HPDE6-E6E7 (cell line): ENCODE measurements around the gene ENPP6.

Experiments
- DNase-seq: peaks from one replicate; pipeline ENCODE4 v3.0.0; 2011; ENCODE audit warnings: missing footprints; ENCODE audit errors: extremely low spot score

Gene ENPP6

DNA sequence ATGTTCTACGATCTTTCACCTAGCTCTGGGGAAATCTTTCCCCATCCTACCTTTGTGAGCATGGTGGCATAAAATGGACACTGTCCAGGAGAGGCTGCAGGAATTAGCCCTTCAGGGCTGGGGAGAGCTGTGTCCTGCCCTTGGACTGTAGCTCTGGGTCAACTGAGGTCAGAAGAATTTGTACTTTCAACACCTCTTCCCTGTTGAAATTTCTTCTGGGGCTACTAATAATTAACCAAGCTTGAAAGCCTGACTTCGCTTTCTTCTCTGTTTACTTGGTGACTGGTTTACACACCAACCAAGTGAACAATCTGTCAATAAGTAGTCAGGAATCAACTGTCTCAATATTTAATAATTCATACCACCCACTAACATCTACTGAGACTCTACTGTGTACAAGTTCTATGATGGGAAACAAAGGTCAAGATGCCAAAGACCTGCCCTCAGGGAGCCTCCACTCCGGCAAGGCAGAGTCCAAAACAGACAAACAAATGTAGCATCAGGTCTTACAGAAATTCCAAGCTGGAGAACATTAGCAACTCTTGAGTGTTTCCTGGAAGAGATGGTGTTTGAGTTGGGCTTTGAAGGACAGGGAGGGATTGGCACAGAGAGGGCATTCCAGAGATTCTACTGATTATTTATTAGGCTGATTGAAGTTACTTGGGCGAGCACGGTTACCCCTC, 113.1 kb downstream of the ENPP6 start:
- no peak for DNase-seq

DNA sequence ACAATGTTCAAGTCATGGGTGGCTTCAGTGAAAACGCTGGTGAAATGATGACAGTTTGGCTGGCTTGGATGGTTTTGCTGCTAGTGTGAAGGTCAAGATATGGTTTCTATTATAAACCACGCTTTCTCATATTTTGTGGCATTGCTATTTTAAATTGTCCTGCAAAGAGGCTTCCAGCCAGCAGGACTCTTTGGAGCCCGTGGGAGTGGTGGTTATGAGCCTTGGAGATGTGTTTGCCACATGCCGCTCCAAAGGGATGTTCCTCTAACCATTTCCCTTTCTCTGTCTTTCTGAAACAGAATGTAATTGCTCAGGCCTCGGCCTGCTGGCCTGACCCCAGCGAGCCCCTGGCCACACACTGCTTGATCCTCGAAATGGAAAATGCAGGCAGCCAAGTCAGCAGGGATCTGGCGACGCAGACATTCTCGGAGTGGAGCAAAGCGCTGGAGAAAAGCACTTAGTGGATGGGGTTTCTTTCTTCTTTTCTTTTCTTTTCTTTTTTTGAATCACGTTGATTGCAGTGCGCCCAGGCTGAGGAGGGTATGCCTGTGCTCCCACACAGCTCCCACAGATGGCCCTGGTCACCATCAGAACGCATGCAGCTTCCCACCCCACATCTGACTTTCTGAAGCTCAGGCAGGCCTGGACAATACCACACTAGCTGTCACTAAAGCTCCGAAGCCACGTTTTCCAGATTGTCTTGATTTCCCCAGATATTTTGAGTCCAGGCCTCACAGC, 114.0 kb downstream of the ENPP6 start:
- DNase-seq: no peak

DNA sequence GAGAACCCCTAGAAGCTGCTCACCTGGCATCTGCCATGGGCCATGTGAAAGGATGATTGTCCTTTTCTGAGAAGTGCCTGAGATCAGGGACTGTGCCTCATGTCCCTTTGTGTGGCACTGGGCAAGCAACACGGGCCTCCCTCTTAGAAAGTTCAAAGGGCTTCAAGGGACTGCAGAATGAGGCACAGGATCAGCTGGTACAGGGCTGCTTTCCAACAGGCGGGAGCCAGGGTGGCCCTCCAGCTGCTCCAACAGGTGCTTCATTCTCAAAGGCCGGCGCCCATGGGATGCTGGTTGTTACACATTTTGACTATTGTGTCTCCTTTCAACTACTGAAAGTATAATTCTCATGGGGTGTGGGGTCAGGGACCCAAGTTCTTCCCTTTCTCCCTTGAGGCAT, 114.7 kb downstream of the ENPP6 start:
- no peak for DNase-seq

DNA sequence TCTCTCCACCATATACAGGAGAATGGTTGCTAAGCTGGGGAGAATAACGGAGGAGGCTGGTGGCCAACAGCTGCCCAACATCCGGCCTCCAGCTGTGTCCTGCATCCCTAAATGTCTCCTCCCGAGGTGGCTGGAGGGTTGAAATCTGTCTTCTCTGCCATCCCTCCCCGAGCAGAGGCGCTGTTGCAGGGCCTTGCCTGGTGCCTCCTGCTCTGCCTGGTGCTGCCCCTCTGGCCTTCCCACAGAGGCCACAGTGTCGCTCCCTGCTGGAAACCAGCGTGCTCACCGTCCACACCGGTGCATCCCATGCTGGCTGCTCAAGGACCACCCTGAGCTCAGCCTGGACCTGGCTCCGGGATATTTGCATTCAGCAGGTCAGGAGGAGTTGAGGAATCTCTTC, 115.2 kb downstream of the ENPP6 start:
- DNase-seq: no peak

DNA sequence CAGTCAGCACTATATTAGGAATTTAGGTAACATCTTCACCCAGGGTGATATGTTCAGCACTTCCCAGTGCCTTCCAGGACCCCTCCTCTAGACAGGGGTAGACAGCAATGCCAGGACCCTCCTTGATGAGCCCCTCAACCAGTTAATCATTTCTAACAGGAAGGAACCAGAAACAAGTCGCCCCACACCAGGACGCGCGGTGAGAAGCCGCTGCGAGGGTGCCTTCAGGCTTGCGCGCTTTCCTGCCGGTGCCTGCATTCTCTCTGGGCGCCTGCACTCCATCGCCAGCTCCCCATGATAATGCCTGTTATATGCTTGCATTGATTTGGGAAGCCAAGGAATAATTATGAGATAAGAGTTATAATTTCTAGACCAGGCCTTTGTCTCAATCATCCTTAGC, 116.0 kb downstream of the ENPP6 start:
- no peak for DNase-seq

DNA sequence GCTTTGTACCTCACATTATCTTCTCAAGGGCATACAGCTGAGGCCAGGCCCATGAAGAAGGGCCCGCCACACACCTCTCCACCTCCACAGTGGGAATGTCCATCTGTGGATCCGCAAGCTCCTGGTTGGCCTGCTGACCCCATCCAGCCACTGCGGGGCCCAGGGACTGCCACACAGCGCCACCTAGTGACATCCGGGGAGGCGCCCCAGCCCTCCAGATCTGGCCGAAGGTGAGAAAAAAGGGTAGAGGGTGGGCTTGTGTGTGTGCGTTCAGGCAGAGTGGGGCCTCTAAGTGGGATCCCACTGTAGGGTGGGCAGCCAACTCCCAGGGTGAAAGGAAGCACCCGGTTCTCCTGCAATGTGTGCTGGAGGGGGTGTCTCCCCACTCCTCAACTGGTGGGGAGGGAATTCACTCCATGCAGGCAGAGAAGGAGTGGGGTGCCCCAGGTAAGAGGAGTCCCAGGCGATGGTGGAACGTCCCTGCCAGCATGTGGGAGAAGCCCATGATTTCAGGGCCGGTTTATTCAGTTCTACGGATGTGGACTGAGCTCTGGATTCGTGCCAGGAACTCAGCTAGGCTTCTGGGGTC, 117.3 kb downstream of the ENPP6 start:
- peak; percentile 22 for DNase-seq

DNA sequence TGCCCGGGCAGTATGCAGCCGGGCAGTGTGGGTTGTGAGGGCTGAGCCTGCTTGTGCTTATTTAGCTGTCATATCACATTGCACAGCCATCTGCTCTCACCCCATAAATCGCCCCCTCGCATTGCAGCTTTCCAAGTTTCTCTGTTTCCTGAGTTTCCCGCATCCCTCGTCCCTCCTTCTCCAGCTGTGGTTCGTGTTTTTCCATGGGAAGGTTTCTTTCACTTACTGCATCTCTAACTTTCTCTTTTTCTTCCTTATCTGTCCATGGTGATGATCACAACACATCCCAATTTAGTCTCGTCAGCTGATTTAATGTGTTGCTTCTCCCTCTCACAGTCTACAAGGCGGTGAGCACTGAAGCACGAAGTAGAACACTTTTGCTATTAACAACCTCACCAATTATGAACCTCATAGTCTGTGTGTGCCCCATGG, 118.1 kb downstream of the ENPP6 start:
- DNase-seq: no peak

DNA sequence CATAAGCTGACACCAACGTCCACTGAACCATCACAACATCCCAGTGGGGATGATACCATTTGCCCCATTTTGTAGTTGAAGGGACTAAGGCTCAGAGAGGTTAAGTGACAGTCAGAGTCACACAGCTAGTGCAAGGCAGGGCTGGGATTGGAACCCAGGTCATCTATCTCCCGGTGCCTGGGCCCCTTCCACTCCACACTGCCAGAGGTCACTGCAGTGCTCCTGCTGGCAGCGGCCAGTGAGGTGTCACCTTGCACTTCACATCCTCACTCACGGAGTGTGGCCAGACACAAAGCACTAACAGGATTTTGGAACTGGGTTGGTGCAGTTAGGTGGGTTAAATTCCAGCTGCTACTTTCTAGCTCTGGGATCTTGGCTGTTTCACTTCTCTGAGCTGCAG, 118.7 kb downstream of the ENPP6 start:
- no peak for DNase-seq

DNA sequence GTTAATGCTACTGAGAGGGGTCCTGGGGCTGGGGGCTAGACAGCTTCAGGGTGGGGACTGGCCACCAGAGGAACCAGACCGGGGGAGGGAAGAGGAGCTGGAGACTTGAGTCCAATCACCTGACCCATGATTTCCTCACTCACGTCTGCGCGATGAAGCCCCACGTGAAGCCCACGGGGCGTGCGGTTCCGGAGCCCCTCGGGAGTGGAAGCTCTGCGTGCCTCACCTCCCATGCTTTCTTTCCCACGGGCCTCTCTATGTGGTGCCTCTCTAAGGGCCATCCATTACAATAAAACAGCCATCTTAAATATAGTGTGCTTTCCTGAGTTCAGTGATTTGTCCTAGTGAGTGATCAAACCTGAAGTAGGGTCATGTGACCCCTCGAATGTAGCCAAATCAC, 119.9 kb downstream of the ENPP6 start:
- no peak for DNase-seq

DNA sequence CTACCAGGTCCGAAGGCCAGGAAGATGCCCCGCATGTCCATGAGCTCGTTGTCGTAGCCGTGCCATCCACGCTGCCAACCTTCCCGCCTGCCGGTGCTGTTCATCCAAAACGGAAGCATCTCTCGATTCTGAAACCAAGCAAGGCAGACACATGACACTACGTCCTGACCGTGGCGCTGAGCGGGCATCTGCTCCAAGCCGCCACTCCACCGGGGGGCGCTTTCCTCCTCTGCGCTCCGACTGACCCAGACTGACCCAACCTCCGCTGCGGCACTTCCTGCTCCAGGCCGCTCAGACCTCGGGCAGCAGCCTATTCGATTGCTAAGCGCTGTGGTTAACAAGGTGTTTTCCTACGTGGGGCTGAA, 120.5 kb downstream of the ENPP6 start:
- DNase-seq: no peak

DNA sequence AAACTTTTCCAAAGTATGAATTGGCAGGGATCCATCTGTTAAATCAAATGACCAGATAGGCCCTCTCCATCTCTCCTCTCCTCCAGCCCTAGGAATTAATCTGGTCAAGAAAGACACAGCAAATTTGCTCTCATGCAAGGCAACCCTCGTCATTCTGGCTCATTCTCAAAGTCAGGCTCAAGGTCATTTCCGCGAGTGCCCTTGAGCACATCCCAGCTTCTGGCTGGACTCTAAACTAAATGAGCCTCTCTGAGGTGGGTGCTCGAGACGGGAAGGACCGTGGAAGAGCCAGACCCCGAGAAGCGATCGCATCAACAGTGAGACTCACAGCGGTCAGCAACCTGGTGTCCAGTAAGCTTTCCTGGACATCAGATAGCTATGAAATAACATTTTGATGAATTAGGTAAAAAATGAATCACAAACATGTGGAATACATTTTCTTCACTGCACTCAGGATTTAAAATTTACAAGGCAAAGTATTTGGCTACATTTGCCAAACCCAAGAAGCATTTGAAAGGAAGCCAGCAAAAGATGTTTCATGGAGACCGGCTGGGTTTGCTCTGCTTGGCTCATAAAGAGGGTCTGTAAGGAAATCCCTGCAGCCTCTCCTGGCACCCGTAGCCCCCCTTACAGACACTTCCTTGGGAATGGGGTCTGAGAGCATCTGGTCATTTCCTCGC, 121.0 kb downstream of the ENPP6 start:
- no peak for DNase-seq

DNA sequence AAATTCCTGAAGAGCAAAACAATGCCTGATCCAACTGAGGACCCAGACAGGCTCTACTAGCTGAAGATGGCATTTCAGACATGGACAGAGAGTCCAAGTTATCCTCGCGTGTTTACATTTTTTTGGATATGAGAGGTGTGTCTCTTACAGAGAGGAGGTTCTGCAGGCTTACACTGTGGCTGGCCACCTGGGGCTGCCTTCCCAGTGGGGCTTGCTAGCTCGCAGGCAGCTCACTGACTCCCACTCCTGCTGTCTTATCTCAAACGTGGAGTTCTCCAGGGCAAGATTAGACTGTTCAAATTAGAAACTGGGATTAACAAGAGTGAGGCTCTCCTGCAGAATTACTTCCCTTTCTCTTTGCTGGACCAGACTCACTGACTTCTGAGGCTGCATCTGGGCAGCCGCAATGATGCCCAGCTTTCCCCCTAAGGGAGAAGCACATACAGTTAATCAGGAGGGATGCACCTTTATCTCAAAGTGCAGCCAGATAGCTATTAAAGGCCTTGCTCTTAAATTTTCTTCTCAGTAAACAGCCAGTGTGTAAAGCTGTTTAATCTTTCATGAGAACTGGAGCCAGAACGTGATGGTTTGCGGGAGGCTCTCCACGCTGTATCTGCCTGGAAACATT, 123.0 kb downstream of the ENPP6 start:
- DNase-seq: no peak

DNA sequence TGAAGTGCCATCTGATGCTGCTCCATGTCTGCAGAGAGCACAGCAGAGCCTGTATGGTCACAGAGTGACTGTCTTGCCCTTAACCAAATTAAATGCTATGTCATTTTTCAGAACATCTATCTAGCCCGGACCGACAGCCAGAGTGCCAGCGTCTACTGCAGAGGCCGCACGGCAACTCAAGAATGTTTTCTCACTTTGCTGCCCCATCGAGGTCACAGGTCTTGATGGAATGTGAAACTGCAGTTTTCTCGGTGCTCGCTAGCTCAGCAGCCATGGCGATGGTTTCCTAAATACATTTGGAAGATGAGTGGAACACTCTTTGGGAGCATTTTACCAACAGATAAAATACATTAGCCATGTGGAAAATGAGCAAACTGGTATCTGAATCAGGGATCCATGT, 125.7 kb downstream of the ENPP6 start:
- DNase-seq: no peak

DNA sequence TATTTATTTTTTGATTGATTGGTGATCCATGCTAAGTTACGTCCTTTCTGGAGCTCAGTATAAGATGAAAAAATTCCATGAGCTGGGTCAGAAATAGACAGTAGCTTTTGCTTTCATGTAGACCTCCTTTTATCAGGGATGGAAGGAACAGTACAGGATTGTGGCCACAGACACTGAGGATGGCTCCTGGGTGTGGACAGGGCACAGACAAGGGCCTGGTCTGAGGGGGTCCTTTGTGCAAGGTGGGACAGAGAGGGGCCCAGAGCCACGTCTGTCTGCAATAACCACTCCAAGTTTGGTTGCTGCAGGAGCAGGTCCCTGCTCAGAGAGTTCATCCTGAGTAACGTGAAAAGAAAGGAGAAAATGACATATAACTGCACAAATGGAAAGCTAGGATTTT, 127.1 kb downstream of the ENPP6 start:
- DNase-seq: no peak

DNA sequence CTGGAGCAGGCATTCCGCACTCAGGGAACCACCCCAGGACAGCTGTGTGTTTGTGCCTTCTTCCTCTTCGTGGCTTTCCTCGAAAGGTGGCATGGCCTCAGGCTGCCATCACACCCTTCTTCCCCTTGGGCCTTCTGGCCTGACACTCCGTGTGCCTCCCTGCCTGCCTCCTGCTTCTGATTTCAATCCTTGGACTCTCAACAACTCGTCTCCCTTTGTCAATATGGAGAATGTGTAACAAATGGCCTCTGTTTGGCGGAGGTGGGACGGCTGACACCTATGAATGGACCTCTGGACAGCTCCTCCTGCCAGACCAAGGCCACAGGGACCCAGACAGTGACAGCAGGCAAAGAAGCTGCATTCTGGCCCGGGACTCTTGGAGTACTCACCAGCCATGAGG, 137.0 kb downstream of the ENPP6 start:
- no peak for DNase-seq

DNA sequence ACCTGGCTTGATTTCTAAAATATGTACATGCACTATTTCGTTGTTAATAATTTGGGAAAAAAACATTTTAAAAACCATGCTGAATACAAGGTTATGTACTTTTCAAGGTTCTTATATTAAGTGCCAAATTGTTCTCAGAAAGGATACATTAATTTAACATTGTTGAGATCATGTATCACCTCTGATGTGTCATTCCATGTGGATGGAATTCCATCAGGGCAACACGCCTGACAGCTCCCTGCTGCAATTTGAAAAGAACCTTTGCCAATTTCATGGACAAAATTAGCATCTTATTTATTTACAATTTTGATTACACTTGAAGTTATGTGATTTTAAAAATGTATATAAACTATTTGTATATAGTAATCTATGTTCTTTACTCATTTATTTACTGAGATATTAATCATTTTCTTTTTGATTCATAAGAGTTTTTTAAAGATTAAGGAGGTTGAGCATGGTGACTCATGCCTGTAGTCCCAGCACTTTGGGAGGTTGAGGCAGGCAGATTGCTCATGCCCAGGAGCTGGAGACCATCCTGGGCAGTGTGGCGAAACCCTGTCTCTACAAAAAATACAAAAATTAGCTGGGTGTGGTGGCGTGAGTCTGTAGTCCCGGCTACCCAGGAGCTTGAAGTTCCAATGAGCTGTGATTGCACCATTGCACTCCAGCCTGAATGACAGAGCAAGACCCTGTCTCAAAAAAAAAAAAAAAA, 142.8 kb downstream of the ENPP6 start:
- no peak for DNase-seq

DNA sequence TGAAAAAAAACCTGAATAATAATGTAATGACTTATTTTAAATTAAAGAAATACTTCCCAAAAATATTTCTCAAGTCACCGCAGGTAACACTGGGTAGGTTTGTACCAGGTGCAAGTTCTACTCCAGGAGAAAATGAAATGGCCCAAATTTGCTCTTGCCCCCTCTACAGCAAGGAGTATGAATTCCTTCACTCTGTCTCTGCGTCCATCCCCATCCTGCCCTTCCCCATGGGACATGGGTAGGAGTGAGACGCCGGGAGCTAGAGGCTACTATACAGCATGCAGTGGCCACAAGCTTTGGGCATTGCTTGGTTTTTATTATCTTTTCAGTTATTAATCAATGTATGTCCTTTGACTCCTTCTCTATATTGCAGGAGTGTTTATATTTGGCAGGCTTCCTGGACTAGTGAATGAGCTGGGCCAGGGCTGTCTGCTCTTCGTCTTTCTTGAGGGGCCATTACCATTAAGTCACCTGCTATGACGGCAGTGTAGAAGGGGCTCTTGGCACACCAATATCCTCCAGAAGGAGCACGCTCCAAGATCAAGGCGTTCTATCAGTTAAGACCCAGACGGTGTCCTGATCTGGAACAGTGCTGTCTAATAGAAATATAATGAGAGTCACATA, 149.6 kb downstream of the ENPP6 start:
- no peak for DNase-seq

DNA sequence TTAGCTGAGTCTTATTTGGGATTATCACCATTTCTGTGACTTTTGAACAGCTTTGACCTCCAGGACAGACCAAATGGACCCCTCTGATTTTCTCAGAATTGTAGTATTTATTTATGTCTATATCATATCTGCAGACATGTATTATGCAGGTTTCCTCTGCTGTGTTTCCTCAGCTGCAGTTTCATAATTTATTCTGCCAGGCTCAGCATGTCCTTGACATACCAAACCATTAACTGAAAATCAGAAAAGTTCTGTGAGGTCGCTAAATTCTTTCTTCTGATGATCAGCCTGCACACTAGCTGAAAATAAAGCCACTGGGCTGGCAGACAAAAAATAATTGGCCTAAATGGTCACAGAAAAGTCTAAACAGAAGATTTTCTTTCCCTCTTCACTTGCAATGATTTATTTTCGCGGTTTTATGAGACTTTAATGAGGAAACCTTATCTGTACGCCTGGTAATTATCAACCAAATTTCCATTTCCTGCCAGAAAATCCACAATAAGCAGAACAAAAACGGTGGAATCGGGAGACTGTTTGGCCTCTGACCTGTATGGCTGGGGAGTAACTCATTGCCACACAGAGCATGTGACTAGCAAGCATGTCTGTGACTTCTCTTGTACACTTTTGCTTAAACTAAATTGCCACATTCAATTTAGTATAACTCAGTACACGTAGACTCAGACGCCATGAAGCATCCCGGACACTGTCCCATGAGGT, 150.9 kb downstream of the ENPP6 start:
- DNase-seq: no peak

DNA sequence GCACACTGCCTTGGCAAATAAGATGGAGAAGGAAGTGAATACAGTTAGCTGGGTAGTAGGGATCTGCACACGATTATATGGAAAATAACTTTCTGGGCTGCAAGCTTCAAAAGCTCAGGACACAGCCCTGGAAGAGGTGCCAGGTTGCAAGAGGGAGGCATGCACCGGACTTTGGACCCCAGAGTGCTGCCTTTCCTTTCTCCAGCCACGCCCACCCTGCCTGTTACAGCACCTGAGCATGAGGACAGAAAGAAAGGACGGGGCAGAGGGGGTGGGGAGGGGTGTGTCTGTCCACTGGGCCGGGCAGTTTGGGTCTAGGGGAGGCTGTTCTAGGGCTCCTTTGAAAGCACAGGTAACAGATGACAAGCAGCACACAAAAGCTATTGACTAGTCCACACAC, 152.8 kb downstream of the ENPP6 start:
- no peak for DNase-seq

DNA sequence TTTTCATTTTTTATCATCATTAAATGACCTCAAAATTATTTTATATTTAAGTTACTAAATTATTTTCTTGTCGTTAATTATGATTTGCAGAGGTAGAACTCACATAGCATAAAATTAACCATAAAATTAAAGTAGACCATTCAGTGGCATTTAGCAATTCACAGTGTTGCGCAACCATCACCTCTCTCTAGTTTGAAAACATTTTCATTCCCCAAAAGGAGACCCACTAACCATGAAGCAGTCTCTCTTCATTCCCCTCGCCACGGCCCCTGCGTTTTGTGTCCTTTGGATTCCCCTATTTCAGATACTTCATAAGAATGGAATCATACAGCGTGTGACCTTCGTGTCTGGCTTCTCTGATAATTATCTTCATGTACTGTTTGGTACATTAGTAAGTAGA, 154.9 kb downstream of the ENPP6 start:
- no peak for DNase-seq

DNA sequence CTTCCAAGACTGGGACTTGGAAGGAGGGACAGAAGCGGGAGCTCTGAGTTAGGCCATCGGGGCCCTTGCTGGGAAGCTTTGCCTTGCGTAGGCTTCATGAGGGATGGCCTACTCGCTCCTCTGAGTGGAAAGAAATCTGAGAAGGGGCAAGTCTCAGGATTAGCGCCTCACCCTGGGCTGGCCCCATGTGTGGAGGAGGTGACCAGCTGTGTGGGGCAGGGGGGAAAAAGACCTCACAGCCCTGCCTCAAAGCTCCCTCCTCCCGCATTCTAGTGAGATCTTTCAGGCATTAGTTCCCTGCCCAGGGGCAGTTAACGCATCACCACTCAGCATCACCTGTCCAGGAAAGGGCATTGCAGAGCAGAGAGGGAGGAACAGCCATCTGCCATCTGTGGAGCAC, 156.1 kb downstream of the ENPP6 start:
- no peak for DNase-seq
